GM12891 (cell line): Measurements from ENCODE around the gene PTPRF.

Experiments used
- POLR2A ChIP-seq: IDR thresholded peaks from 2 replicates; pipeline ENCODE4 v1.6.1; 2011; ENCODE audit warnings: low read depth, low read length, control low read depth
- POLR2AphosphoS5 ChIP-seq: IDR thresholded peaks from 2 replicates; pipeline ENCODE4 v1.6.1; 2011; ENCODE audit warnings: low read depth, low read length, control low read depth

GRCh38 chr1:43590388-43590925 lies 59.8 kb downstream of the PTPRF start:
- TF ChIP-seq POLR2A = no peak
- TF ChIP-seq POLR2AphosphoS5 = no peak
